Measurements from ENCODE around the gene PLS1.

GRCh38 chr3:142644502-142644901 lies 48.3 kb downstream of the PLS1 start:
- TF ChIP-seq SIN3A (IDR thresholded peaks at IDR 0.05; ENCODE audit: borderline replicate concordance, low read depth, low read length) (no peak), FOXM1 (IDR thresholded peaks at IDR 0.05; ENCODE audit: low read depth) (no peak), CTCF (IDR thresholded peaks at IDR 0.05) (no peak), ELF1 (IDR thresholded peaks at IDR 0.05) (no peak), REST (IDR thresholded peaks at IDR 0.05; ENCODE audit: low read depth, low read length) (no peak), GABPA (IDR thresholded peaks at IDR 0.05; ENCODE audit: low read depth) (no peak), SMC3 (IDR thresholded peaks at IDR 0.05; ENCODE audit: low read depth, low read length) (no peak), TCF12 (IDR thresholded peaks at IDR 0.05) (no peak), RXRA (IDR thresholded peaks at IDR 0.05; ENCODE audit: borderline replicate concordance, low read depth) (no peak)

Data from SK-N-SH (cell line).